WTC11 (cell line): ENCODE results near the gene KRTAP2-1. TPM values are rescaled to one million over a fixed set of nuclear protein-coding genes. Genes with fewer than 3 reads are reported as not detected.

ENCODE experiments used
- ATAC-seq: fragments of 200-7000 bp; cut with Tn5 transposase; 2 replicates; pipeline ENCODE4 v1.10.0; 2021; ENCODE audit warnings: mild to moderate bottlenecking, moderate library complexity
- CTCF ChIA-PET: fragments of 300-600 bp; sonication (Branson Sonifier 250); formaldehyde crosslinking; loops from one replicate; lab custom pipeline; 2021; ENCODE audit warnings: antibody characterized with exemption; lab: Charles Lee
- POLR2A ChIA-PET: fragments of 350-600 bp; sonication (Branson Sonifier 250); formaldehyde crosslinking; loops from one replicate; lab custom pipeline; 2021; ENCODE audit warnings: antibody characterized with exemption; lab: Charles Lee
- DNase-seq: peaks from one replicate; pipeline ENCODE4 v3.0.0; 2021; ENCODE audit warnings: low spot score
- H3K27ac Mint-ChIP-seq: 2 replicates; pipeline ENCODE4 v1.8.0; 2021; ENCODE audit warnings: mixed read lengths
- H3K27me3 Mint-ChIP-seq: 2 replicates; pipeline ENCODE4 v1.8.0; 2021; ENCODE audit warnings: low read depth, mild to moderate bottlenecking, moderate library complexity, mixed read lengths
- H3K36me3 Mint-ChIP-seq: 2 replicates; pipeline ENCODE4 v1.8.0; 2021; ENCODE audit warnings: mixed read lengths
- H3K4me1 Mint-ChIP-seq: 2 replicates; pipeline ENCODE4 v1.8.0; 2022; ENCODE audit warnings: mixed read lengths
- H3K4me3 Mint-ChIP-seq: 2 replicates; pipeline ENCODE4 v1.8.0; 2021; ENCODE audit warnings: mild to moderate bottlenecking, moderate library complexity, mixed read lengths
- H3K9me3 Mint-ChIP-seq: 2 replicates; pipeline ENCODE4 v1.8.0; 2021; ENCODE audit warnings: mixed read lengths
- CREM ChIP-seq: sonication (generic); formaldehyde crosslinking; IDR thresholded peaks from 2 replicates; pipeline ENCODE4 v1.8.1; 2022; ENCODE audit warnings: mild to moderate bottlenecking, missing genetic modification reagents, moderate library complexity
- IRF2 ChIP-seq: sonication (generic); formaldehyde crosslinking; IDR thresholded peaks from 2 replicates; pipeline ENCODE4 v1.8.0; 2022; ENCODE audit warnings: low read depth, missing genetic modification reagents, borderline replicate concordance
- JAZF1 ChIP-seq: fragments of 250-450 bp; sonication (Bioruptor Pico); IDR thresholded peaks from 2 replicates; pipeline ENCODE4 v1.9.0; 2021; ENCODE audit warnings: moderate library complexity, mild to moderate bottlenecking, inconsistent platforms
- MXD4 ChIP-seq: fragments of 250-450 bp; sonication (Bioruptor Pico); IDR thresholded peaks from 2 replicates; pipeline ENCODE4 v1.8.0; 2021; ENCODE audit warnings: mild to moderate bottlenecking, moderate library complexity, borderline replicate concordance
- PRRX2 ChIP-seq: fragments of 250-450 bp; sonication (Bioruptor Pico); IDR thresholded peaks from 2 replicates; pipeline ENCODE4 v1.8.0; 2021; ENCODE audit warnings: mild to moderate bottlenecking
- RELA ChIP-seq: sonication (generic); formaldehyde crosslinking; IDR thresholded peaks from 2 replicates; pipeline ENCODE4 v1.8.1; 2022; ENCODE audit warnings: missing genetic modification reagents, mild to moderate bottlenecking, borderline replicate concordance
- SOX15 ChIP-seq: fragments of 250-450 bp; sonication (Bioruptor Pico); IDR thresholded peaks from 2 replicates; pipeline ENCODE4 v1.9.0; 2021; ENCODE audit warnings: mild to moderate bottlenecking
- TP53 ChIP-seq: sonication (generic); formaldehyde crosslinking; IDR thresholded peaks from 2 replicates; pipeline ENCODE4 v1.8.1; 2023; ENCODE audit warnings: mild to moderate bottlenecking, missing genetic modification reagents
- ZBTB21 ChIP-seq: sonication (generic); formaldehyde crosslinking; IDR thresholded peaks from 2 replicates; pipeline ENCODE4 v1.8.1; 2023; ENCODE audit warnings: mild to moderate bottlenecking, missing genetic modification reagents, borderline replicate concordance
- total RNA-seq: library from RNA; stranded (reverse); gene quantifications from 3 replicates; pipeline ENCODE4 v1.2.3, GENCODE V29; 2021
- TF ChIP-seq, protein P1 (sequence below): sonication (generic); formaldehyde crosslinking; IDR thresholded peaks from 2 replicates; pipeline ENCODE4 v1.8.1; 2023; ENCODE audit warnings: mild to moderate bottlenecking, missing genetic modification reagents, moderate library complexity
- TF ChIP-seq, protein P2 (sequence below): fragments of 250-450 bp; sonication (Bioruptor Pico); IDR thresholded peaks from 2 replicates; pipeline ENCODE4 v1.9.0; 2021; ENCODE audit warnings: moderate library complexity, mild to moderate bottlenecking, inconsistent platforms, borderline replicate concordance
- TF ChIP-seq, protein P3 (sequence below): sonication (generic); formaldehyde crosslinking; IDR thresholded peaks from 2 replicates; pipeline ENCODE4 v1.8.0; 2022; ENCODE audit warnings: mild to moderate bottlenecking, missing genetic modification reagents
- TF ChIP-seq, protein P4 (sequence below): fragments of 250-450 bp; sonication (Bioruptor Pico); IDR thresholded peaks from 2 replicates; pipeline ENCODE4 v1.9.0; 2021; ENCODE audit warnings: mild to moderate bottlenecking, borderline replicate concordance
- TF ChIP-seq, protein P5 (sequence below): fragments of 250-450 bp; sonication (Bioruptor Pico); IDR thresholded peaks from 2 replicates; pipeline ENCODE4 v2.1.2; 2022; ENCODE audit warnings: mild to moderate bottlenecking, moderate library complexity
- TF ChIP-seq, protein P6 (sequence below): fragments of 250-450 bp; sonication (Bioruptor Pico); IDR thresholded peaks from 2 replicates; pipeline ENCODE4 v1.9.0; 2021; ENCODE audit warnings: mild to moderate bottlenecking
- TF ChIP-seq, protein P7 (sequence below): sonication (generic); formaldehyde crosslinking; IDR thresholded peaks from 2 replicates; pipeline ENCODE4 v1.8.0; 2023; ENCODE audit warnings: missing genetic modification reagents
- TF ChIP-seq, protein P8 (sequence below): sonication (generic); formaldehyde crosslinking; conservative IDR thresholded peaks from 2 replicates; pipeline ENCODE4 v1.8.1; 2023; ENCODE audit warnings: mild to moderate bottlenecking, low read depth, missing genetic modification reagents, moderate library complexity
- TF ChIP-seq, protein P9 (sequence below): sonication (generic); formaldehyde crosslinking; IDR thresholded peaks from 2 replicates; pipeline ENCODE4 v1.8.0; 2022; ENCODE audit warnings: mild to moderate bottlenecking, missing genetic modification reagents

The KRTAP2-1 gene
- total RNA-seq, 1 experiment from 2014 or later = not detected

DNA sequence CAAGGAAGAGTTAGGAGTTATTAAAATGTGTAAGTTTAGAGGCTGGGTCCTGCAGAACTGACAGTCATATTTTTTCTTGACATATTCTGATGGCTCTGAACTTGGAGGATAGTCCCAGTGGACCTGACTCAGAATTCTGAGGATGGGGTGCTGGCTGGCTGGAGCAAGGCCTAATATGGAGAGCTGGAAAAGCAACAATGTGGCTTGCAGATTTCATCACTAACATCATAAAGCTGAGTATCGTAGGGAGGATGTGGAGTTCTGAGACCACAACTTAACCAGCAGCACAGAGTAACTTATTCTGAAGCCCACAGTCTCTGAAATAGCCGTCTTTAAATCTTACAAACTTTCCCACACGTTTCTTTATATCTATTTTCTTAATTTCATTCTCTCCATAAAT lies 22.4 kb downstream of the KRTAP2-1 start:
- no peaks in the 10 kb centered on the region for H3K4me1 Mint-ChIP-seq
- no peak for TF ChIP-seq TP53 (CRISPR knock-in tag)
- TF ChIP-seq, protein P1, sequence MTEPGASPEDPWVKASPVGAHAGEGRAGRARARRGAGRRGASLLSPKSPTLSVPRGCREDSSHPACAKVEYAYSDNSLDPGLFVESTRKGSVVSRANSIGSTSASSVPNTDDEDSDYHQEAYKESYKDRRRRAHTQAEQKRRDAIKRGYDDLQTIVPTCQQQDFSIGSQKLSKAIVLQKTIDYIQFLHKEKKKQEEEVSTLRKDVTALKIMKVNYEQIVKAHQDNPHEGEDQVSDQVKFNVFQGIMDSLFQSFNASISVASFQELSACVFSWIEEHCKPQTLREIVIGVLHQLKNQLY (CRISPR knock-in tag) = no peak
- TF ChIP-seq, protein P2, sequence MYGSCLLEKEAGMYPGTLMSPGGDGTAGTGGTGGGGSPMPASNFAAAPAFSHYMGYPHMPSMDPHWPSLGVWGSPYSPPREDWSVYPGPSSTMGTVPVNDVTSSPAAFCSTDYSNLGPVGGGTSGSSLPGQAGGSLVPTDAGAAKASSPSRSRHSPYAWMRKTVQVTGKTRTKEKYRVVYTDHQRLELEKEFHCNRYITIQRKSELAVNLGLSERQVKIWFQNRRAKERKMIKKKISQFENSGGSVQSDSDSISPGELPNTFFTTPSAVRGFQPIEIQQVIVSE (CRISPR knock-in tag) = no peak
- TF ChIP-seq, protein P3, sequence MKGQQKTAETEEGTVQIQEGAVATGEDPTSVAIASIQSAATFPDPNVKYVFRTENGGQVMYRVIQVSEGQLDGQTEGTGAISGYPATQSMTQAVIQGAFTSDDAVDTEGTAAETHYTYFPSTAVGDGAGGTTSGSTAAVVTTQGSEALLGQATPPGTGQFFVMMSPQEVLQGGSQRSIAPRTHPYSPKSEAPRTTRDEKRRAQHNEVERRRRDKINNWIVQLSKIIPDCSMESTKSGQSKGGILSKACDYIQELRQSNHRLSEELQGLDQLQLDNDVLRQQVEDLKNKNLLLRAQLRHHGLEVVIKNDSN (CRISPR knock-in tag) = no peak
- TF ChIP-seq IRF2 (CRISPR knock-in tag) = no peak
- TF ChIP-seq, protein P4, sequence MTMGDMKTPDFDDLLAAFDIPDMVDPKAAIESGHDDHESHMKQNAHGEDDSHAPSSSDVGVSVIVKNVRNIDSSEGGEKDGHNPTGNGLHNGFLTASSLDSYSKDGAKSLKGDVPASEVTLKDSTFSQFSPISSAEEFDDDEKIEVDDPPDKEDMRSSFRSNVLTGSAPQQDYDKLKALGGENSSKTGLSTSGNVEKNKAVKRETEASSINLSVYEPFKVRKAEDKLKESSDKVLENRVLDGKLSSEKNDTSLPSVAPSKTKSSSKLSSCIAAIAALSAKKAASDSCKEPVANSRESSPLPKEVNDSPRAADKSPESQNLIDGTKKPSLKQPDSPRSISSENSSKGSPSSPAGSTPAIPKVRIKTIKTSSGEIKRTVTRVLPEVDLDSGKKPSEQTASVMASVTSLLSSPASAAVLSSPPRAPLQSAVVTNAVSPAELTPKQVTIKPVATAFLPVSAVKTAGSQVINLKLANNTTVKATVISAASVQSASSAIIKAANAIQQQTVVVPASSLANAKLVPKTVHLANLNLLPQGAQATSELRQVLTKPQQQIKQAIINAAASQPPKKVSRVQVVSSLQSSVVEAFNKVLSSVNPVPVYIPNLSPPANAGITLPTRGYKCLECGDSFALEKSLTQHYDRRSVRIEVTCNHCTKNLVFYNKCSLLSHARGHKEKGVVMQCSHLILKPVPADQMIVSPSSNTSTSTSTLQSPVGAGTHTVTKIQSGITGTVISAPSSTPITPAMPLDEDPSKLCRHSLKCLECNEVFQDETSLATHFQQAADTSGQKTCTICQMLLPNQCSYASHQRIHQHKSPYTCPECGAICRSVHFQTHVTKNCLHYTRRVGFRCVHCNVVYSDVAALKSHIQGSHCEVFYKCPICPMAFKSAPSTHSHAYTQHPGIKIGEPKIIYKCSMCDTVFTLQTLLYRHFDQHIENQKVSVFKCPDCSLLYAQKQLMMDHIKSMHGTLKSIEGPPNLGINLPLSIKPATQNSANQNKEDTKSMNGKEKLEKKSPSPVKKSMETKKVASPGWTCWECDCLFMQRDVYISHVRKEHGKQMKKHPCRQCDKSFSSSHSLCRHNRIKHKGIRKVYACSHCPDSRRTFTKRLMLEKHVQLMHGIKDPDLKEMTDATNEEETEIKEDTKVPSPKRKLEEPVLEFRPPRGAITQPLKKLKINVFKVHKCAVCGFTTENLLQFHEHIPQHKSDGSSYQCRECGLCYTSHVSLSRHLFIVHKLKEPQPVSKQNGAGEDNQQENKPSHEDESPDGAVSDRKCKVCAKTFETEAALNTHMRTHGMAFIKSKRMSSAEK (CRISPR knock-in tag) = no peak
- TF ChIP-seq ZBTB21 (CRISPR knock-in tag) = no peak
- no peak for TF ChIP-seq CREM
- TF ChIP-seq, protein P5, sequence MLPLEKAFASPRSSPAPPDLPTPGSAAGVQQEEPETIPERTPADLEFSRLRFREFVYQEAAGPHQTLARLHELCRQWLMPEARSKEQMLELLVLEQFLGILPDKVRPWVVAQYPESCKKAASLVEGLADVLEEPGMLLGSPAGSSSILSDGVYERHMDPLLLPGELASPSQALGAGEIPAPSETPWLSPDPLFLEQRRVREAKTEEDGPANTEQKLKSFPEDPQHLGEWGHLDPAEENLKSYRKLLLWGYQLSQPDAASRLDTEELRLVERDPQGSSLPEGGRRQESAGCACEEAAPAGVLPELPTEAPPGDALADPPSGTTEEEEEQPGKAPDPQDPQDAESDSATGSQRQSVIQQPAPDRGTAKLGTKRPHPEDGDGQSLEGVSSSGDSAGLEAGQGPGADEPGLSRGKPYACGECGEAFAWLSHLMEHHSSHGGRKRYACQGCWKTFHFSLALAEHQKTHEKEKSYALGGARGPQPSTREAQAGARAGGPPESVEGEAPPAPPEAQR (CRISPR knock-in tag) = no peak
- TF ChIP-seq PRRX2 (CRISPR knock-in tag) = no peak
- no peak for TF ChIP-seq SOX15 (CRISPR knock-in tag)
- TF ChIP-seq RELA (CRISPR knock-in tag) = no peak
- no peak for TF ChIP-seq MXD4 (CRISPR knock-in tag)
- no peak for TF ChIP-seq JAZF1 (CRISPR knock-in tag)
- TF ChIP-seq, protein P6, sequence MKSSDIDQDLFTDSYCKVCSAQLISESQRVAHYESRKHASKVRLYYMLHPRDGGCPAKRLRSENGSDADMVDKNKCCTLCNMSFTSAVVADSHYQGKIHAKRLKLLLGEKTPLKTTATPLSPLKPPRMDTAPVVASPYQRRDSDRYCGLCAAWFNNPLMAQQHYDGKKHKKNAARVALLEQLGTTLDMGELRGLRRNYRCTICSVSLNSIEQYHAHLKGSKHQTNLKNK (CRISPR knock-in tag) = no peak
- TF ChIP-seq, protein P7, sequence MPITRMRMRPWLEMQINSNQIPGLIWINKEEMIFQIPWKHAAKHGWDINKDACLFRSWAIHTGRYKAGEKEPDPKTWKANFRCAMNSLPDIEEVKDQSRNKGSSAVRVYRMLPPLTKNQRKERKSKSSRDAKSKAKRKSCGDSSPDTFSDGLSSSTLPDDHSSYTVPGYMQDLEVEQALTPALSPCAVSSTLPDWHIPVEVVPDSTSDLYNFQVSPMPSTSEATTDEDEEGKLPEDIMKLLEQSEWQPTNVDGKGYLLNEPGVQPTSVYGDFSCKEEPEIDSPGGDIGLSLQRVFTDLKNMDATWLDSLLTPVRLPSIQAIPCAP (CRISPR knock-in tag) = no peak
- TF ChIP-seq, all 79 proteins: peak for 0
- H3K27me3 Mint-ChIP-seq = no peaks in the 10 kb centered on the region
- ChIA-PET CTCF (interaction anchor here (1.5 kb wide), 1 partner anchor 161 kb away, joined by 3 read pairs; no protein-coding TSS in a partner anchor), POLR2A (no interaction called here)
- H3K36me3 Mint-ChIP-seq = no peaks in the 10 kb centered on the region
- H3K9me3 Mint-ChIP-seq = peaks cover 13% of the 10 kb centered on the region
- no peak overlapping the region for H3K27ac Mint-ChIP-seq
- no peak for DNase-seq
- no peak overlapping the region for H3K4me3 Mint-ChIP-seq
- ATAC-seq = no peak

DNA sequence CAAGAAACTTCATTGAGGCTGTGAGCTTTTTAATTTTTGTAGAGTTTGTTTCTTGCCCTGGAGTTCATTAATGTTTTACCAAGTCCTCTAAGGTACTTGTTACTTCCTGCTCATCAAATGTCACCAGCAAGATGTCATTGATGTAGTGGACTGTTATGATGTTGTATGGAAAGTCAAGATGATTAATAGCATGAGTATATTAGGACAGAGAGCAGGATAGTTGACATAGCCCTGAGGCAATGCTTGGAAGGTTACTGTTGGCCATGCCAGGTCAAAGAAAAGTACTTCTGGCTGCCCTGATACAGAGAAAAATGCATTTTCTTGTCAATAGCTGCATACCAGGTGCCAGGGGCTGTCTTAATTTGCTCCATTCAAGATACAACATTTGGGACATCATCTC lies 26.8 kb downstream of the KRTAP2-1 start:
- POLR2A ChIA-PET = no interaction called here
- ATAC-seq (no peak), DNase-seq (no peak)
- Mint-ChIP-seq H3K27ac (no peak overlapping the region), H3K9me3 (peaks cover 13% of the 10 kb centered on the region), H3K4me3 (no peak overlapping the region), H3K4me1 (no peaks in the 10 kb centered on the region), H3K27me3 (no peaks in the 10 kb centered on the region), H3K36me3 (no peaks in the 10 kb centered on the region)
- CTCF ChIA-PET = no interaction called here
- TF ChIP-seq JAZF1 (CRISPR knock-in tag) (no peak), ZBTB21 (CRISPR knock-in tag) (no peak)
- TF ChIP-seq, protein P7 (CRISPR knock-in tag) = no peak
- TF ChIP-seq, protein P8, sequence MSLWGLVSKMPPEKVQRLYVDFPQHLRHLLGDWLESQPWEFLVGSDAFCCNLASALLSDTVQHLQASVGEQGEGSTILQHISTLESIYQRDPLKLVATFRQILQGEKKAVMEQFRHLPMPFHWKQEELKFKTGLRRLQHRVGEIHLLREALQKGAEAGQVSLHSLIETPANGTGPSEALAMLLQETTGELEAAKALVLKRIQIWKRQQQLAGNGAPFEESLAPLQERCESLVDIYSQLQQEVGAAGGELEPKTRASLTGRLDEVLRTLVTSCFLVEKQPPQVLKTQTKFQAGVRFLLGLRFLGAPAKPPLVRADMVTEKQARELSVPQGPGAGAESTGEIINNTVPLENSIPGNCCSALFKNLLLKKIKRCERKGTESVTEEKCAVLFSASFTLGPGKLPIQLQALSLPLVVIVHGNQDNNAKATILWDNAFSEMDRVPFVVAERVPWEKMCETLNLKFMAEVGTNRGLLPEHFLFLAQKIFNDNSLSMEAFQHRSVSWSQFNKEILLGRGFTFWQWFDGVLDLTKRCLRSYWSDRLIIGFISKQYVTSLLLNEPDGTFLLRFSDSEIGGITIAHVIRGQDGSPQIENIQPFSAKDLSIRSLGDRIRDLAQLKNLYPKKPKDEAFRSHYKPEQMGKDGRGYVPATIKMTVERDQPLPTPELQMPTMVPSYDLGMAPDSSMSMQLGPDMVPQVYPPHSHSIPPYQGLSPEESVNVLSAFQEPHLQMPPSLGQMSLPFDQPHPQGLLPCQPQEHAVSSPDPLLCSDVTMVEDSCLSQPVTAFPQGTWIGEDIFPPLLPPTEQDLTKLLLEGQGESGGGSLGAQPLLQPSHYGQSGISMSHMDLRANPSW (CRISPR knock-in tag) = no peak
- TF ChIP-seq, protein P9, sequence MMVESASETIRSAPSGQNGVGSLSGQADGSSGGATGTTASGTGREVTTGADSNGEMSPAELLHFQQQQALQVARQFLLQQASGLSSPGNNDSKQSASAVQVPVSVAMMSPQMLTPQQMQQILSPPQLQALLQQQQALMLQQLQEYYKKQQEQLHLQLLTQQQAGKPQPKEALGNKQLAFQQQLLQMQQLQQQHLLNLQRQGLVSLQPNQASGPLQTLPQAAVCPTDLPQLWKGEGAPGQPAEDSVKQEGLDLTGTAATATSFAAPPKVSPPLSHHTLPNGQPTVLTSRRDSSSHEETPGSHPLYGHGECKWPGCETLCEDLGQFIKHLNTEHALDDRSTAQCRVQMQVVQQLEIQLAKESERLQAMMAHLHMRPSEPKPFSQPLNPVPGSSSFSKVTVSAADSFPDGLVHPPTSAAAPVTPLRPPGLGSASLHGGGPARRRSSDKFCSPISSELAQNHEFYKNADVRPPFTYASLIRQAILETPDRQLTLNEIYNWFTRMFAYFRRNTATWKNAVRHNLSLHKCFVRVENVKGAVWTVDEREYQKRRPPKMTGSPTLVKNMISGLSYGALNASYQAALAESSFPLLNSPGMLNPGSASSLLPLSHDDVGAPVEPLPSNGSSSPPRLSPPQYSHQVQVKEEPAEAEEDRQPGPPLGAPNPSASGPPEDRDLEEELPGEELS = no peak
